ENCODE results near the gene LRRC2.

- TF ChIP-seq CTCF (IDR thresholded peaks at IDR 0.05) (no peak), POLR2AphosphoS5 (IDR thresholded peaks at IDR 0.05) (no peak), EP300 (IDR thresholded peaks at IDR 0.05) (no peak), POLR2A (IDR thresholded peaks at IDR 0.05; ENCODE audit: low read depth) (no peak)
Observed at GRCh38 chr3:46524008-46524407, 42.1 kb downstream of the LRRC2 start.

All from esophagus muscularis mucosa (tissue), 4 donors.